NK-92 (cell line): ENCODE results near the gene RANBP10.
A peak's percentile ranks its signal among the peaks of the same experiment; 100 is the strongest.
"Not testable (repeated sequence)": the region's sequence is repeated elsewhere in the genome, so short reads cannot be mapped to it uniquely, and the experiment has no call there.

ENCODE experiments used
- DNase-seq: peaks from one replicate; lab custom pipeline; 2025; ENCODE audit not compliant: unreplicated experiment; lab: John Stamatoyannopoulos, UW

RANBP10 gene

DNA sequence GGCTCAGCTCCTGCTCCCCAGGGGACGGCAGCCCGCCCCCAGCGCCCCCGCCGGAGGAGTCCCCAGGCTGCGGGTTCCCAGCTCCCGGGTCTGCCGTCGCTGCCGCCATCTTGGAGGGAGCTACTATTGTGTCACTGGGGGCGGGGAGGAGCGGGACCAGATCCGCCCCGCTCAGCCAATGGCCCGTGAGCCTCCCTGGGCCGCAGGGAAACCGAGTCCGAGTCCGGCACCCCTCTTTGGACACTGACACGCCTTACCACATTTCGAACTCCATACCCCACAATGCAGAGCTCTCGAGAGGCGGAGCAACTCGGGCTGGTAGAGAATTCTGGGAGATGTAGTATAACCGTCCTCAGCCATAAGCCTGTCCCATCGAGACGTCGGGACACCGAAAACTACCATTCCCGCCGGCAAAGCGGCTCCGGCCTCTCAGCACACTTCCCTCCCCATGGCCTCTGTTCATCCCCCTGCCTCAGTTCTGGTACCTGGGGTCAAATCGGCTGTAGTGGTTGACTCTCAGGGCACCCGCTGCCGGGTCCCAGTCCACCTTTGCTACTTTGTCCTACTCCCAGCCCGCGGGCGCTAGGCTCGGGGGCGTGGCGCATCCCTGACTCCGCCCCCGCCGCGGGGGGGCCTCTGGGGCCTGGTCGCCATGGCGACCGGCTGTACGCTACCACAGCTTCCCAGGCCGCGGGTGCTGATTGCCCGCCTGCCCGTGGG lies at the start of gene RANBP10, which contains the start of gene TSNAXIP1:
Gene RANBP10 (minus strand): TSS at position 133 of the 720 bp plus-strand sequence. CDS start 24 bp downstream, at position 109.
Gene TSNAXIP1 (plus strand): TSS at position 462 of the 720 bp plus-strand sequence. CDS start 261 bp downstream, outside the sequence.
- DNase-seq, result peak; percentile 78

DNA sequence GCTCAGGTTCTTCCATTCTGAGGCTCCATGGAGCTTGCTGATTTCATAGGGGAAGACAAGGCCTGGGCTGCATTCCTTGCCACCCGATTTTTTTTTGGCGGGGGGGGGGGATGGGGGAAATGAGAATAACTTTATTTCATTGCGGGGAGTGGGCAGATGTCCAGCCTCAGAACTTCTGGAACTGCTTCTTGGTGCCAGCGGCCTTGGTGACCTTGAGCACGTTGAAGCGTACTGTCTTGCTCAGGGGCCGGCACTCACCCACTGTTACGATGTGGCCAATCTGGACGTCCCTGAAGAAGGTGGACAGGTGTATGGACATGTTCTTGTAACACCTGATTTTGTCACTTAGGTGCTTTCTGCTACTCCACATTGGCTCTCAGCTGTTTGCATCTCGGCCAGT lies 49.4 kb upstream of the RANBP10 start:
- no peak for DNase-seq

DNA sequence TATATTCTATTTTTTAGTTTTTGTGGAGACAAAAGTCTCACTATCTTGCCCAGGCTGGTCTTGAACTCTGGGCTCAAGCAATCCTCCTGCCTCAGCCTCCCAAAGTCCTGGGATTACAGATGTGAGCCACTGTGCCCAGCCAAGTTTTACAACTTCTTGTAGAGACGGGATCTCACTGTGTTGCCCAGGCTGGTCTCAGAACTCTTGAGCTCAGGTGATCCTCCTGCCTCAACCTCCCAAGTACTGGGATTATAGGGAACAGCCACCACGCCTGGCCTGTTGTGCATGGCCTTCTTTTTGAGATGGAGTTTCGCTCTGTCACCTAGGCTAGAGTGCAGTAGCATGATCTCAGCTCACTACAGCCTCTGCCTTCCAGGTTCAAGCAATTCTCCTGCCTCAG lies 47.3 kb upstream of the RANBP10 start:
- DNase-seq, result no peak

DNA sequence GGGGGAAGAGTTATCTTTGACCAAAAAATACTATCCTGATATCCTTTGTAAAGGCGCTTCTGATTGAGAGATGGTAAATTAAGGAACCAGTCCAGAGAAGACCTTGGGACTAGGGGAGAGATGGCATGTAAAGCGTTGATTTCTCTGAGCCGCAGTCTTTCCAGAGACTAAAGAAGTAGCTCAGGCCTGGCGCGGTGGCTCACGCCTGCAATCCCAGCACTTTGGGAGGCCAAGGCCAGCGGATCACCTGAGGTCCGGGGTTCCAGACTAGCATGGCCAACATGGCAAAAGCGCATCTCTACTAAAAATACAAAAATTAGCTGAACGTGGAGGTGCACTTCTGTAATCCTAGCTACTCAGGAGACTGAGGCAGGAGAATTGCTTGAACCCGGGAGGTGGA lies 41.8 kb upstream of the RANBP10 start:
- no peak for DNase-seq

DNA sequence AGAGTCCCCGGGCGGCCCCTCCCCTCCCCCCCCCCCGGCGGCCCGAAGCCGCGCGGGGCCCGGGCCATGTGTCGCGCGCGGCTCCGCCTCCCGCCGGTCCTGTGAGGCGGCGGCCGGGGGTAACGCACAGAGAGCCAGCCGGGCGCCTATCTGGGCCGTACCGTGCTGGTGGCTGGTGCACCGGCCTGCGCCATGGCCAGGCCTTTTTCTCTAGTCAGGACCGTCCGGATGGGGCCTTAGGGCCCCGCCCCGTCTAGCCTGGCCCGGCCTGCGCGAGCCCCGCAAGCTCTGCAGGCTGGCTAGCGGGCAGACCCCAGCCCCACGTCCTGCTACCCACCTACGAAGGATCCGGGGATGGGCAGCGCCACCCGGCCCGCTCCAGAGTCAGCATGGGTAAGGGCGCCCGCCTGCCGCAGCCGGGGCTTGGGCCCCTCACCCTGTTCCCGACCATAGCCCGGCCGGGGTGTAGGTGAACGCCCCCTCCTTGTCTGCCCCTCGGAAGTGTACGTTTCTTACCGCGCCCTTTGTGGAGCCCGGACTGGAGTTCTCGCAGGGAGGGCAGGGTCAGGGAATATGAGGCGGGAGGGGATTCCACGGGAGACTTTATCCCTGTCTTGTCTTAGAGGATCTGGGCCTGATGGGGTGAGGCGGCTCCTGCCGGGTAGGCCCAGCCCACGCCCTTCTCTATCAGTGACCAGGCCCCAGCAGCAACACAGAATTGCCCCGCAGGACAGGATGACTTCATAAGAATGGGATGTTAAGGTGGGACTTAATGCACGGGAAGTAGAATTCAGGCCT lies 40.9 kb upstream of the RANBP10 start, which contains the start of gene CENPT:
Gene CENPT (minus strand): TSS at position 630 of the 798 bp plus-strand sequence. CDS start 13,834 bp downstream, outside the sequence.
- DNase-seq, result no peak

DNA sequence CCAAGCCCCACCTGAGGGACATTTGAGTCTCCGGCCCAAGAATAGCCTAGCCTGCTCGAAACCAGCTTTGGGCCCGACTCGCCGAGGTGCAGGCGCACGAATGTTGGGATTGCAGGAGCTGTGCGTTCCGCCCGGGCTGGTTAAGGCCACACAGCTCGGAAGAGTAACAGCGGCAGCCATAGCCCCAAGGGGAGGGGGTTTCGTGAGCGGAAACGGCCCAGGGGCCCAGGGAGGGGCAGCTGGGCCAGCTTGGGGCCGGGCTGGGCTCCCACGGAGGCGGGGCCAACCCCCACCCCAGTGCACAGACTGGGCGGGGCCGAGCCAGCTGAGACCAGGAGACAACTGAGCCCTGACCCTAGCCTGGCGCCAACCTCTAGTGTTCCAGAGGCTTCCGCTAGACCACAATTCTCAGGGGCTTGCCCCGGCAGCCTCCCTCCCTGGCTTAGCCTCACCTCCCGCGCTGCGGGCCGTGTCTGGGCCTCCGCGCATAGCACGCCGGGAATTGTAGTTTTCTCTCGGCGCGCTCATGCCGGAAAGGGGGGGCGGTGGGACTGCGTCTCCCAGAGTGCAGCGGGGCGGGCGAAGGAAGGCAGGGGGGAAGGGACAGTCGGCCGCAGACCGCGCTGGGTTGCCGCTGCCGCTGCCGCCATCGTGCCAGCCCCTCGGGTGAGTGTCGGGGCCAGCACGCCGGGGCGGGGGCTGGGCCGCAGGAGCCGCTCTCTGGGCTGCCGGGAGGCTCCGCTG lies 40.1 kb upstream of the RANBP10 start, which contains the start of gene NUTF2:
Gene NUTF2 (plus strand): TSS at position 614 of the 744 bp plus-strand sequence. CDS start 18,198 bp downstream, outside the sequence.
- peak; percentile 66 for DNase-seq

DNA sequence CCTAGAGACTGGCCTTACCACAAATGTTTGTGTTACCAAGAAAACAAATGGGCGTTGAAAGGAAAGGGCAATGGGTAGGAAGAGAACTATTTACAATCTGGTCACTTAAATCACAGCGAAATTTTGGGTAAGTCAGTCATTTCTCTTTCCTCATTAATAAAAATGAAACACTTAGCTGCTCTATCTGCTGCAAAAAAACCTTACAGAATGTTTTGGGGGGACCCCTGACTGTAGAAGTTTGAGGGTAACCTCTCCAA lies 39.6 kb upstream of the RANBP10 start:
- DNase-seq, result no peak

DNA sequence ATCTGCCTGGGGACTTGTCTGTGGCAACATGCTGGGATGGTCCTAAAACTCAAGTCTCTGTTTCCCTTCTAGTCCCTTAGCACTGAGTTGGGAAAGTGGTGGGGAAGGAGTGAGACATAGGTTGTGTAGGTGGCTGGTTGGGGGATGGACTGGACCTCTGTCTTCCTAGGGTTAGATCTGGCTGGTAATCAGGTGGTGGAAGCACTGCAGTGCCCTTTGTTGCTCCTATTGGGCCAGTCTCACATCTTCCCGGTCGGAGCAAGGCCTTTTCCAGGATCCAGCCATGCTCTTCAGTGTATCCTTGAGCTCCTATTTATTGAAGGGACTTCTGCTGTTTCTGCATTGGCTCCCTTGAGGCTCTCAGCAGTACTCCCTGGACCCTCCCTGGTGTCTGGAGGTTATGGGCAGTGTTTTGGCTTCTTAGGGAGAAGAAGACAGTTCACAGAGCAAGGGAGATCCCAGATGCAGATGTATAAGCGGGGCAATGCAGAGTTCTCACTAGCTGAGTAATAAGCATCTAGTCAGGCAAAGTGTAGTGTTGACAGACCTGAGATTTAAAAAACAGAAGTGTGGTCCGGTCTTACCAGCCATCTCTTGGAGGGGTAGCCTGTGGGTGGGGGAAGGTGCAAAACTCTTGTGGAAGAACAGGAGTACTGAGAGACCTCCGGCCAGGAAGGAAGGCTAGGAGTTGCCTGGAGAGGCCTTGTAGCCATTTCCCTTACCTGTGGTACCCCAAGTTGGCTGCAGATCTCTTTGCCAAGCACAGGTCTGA lies 39.1 kb upstream of the RANBP10 start:
- DNase-seq, result no peak

DNA sequence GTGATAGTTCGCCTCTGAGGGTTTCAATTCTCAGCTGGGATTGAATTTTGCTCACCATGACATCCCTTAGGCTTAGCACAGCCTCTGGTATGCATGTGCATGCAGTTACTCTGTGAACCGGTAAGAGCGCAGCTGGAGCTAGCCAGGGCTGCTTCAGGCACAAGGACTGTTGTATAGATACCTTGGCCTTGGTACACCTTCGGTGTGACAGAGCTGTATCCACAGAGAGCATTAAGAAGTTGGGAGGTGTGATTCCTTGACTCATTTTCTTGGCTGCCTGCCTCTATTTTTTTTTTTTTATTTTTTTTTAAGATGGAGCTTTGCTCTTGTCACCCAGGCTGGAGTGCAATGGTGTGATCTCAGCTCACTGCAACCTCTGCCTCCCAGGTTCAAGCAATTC lies 38.1 kb upstream of the RANBP10 start:
- no peak for DNase-seq

DNA sequence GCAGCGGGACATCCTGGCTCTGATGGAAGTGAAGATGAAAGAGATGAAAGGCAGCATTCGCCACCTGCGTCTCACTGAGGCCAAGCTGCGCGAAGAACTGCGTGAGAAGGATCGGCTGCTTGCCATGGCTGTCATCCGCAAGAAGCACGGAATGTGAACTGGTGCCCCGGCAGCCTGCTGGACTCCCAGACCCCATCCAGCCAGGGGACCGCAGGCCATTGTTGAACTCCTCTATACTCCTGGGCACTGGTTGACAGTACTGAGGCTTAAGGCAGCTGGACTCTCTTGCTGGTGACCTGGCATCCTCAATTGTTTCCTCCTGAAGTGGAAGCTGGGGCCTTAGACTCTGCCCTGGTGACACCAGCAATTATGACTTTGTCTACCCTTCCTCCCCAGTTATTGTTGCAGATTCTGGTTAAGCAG lies 37.0 kb upstream of the RANBP10 start:
- DNase-seq, result no peak

DNA sequence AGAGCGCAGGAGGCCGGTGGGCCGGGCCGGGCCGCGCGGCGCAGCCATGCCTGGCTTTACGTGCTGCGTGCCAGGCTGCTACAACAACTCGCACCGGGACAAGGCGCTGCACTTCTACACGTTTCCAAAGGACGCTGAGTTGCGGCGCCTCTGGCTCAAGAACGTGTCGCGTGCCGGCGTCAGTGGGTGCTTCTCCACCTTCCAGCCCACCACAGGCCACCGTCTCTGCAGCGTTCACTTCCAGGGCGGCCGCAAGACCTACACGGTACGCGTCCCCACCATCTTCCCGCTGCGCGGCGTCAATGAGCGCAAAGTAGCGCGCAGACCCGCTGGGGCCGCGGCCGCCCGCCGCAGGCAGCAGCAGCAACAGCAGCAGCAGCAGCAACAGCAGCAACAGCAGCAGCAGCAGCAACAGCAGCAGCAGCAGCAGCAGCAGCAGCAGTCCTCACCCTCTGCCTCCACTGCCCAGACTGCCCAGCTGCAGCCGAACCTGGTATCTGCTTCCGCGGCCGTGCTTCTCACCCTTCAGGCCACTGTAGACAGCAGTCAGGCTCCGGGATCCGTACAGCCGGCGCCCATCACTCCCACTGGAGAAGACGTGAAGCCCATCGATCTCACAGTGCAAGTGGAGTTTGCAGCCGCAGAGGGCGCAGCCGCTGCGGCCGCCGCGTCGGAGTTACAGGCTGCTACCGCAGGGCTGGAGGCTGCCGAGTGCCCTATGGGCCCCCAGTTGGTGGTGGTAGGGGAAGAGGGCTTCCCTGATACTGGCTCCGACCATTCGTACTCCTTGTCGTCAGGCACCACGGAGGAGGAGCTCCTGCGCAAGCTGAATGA lies 36.4 kb upstream of the RANBP10 start:
- no peak for DNase-seq

DNA sequence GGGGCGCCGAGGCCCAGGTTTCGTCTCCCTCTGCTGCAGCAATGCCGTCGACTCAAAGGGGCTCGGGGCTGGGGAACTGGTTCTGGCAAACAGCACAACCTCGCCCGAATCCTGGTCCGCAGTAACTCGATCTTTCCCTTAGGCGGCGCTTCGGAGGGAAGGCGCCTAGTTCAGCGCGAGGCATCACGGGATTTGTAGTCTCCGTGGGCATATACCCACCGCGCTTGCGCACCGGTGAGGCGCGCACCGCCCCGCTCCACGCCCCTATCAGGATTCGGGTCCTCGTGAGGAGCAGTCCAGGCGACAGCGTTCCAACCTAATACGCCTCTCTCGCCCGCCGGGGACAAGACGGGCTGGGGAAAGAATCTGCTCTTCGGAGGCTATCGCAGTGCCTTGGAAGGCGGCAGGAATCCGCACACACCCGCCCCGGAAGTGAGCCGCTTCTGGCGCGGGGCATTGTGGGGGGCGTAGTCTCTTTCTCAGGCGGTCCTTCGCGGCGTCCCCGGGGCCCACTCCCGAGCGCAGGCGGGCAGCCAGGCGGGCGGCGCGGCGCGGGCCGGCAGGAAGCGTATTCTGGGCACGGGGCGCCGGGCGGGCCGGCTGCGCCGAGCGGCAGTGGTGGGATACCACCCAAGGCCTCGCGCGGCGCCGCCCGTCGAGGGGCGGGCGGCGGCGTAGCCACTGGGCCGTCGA lies 35.6 kb upstream of the RANBP10 start, which contains the start of gene THAP11:
Gene THAP11 (plus strand): TSS at position 505 of the 693 bp plus-strand sequence. CDS start 235 bp downstream, outside the sequence.
- DNase-seq, result peak; percentile 57

DNA sequence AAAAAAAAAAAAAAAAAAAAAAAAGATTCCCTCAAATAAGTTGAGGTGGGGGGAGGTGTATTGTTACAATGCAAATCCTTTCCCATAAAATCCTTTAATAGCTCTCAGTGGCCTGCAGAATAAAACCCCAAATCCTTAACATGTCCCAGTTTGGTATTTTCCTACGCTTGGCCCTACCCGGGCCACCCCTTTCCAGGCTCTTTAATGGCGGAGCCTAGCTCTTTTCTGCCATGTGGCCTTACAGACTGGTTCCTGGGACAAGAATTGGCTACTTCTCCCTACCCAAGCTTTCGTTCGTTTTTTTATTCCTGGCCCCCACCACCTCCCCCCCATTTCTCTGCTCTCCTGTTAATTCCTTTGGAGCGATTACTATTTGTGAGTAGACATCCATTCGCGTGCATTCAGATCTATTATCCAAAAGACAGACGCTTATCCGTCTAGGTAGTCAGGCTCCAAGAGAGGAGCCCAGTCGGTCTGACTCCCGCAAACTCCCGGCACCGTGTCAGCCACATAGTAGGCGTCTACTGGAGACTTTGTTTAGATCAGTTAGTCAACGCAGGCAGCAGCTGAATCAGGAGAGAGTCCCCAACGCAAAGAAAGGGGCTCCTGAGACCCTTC lies 34.9 kb upstream of the RANBP10 start:
- DNase-seq, result no peak

DNA sequence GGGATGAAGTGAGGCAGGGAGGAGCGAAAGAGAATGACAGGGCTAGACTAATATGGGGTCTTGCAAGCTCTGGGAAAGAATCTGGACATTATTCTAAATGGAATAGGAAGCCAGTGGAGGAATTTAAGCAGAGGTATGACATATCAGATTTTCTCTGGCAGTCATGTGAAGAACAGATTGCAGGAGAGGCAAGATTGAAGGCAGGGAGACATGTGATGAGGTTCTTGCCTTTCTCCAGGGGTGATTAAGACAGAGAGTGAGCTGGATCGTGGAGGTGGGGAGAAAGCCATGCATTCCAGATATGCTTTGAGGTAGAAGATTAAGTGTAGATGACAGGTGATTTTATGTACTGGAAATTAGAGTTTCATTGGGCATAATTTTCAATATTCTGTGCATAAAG lies 31.5 kb upstream of the RANBP10 start:
- DNase-seq, result no peak

DNA sequence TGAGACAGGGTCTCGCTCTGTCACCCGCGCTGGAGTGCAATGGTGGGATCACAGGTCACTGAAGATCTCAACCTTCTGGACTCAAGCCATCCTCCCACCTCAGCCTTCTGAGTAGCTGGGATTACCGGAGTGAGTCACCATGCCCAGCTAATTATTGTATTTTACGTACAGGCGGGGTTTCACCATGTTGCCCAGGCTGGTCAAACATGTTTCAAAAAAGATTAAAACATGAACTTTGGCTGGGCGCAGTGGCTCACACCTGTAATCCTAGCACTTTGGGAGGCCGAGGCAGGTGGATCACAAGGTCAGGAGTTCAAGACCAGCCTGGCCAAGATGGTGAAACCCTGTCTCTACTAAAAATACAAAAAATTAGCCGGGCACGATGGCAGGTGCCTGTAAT lies 30.8 kb upstream of the RANBP10 start:
- DNase-seq, result not testable (repeated sequence)

DNA sequence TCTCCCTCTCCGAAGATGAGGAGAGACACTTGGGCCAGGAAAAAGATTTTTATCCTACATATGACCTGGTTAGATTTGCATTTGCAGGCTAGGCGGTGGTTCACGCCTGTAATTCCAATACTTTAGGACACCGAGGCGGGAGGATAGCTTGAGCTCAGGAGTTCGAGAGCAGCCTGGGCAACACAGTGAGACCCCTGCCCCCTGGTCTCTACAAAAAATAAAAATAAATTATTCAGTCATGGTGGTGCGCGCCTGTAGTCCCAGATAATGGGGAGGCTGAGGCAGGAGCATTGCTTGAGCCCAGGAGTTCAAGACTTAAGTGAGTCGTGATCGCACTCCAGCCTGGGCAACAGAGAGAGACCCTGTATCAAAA lies 27.9 kb upstream of the RANBP10 start:
- no peak for DNase-seq

DNA sequence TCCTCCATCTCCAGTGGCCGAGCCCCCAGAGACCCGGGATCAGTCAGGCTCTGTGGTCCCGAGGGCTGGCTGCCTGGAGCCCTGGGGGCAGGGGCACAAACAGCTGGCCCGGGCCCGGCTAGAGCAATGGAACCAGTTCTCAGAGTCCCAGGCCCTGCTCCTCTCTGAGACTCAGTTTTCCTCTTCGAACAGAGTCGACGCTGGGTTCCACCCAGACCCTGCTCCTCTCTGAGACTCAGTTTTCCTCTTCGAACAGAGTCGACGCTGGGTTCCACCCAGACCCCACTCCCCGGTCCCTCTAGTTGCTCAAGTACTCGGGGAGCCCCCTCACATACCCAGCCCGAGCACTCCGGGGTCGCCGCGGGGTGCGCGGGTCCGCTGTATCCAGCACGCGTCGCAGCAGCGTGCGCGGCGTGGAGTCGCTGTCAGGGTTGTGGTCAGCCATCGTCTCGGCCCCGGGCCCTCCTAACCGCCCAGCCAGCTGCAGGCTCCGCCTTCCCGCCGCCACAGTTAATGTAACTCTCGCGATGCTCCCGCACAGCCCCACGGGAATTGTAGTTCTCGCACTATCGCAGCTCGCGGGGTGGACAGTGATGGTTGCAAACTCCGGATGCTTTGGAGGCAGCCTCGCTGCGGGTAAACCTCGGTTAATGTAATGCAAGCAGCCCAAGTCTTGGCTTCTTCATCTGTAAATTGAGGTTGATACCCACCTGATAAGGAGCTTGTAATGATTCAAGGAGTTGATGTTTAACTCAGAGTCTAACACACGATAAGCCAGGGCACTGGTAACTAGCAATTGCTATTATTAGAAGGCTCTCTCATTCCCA lies 27.3 kb upstream of the RANBP10 start:
- peak; percentile 30 for DNase-seq

DNA sequence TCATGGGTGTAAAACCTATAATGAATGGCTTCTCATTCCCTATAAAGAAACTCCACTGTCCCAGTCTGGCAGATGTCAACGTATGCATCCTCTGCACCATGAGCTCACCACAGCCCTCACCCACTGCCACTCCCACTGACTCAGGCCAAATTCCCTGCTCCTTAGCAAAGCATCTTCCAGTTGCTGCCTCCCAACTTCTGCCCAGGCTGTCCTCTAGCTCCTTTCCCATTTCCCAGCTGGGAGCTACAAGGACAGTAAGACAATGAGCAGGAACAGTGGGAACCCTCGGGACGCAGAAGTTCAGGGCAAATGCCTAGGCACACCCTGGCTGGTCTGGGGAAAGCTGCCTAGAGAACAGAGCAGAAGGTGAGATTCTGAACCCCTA lies 26.7 kb upstream of the RANBP10 start:
- no peak for DNase-seq
